Measurements from ENCODE around the gene STAC2.

DNA sequence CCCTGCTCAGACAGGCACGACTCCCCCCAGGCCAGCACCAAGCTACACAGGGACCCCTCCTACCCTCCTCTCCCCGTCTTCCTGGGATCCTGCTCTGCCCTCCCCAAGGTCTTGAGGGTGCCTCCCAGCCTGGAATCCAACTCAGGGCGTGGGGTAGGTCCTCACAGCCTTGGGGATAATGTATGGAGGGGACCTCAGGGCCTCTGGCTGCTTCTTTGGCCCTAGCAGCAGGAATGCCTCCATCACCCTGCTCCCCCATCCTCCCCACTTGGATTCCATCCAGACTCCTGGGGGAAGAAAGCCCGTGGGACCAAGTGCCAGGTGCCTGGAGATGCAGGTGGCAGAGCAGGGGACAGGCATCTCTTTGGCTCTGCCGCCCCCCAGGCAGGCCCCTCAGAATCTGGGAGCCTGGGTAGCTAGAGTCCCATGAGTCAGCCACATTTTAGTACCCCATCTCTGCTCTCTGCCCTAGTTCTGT lies 10.7 kb upstream of the STAC2 start:
- TF ChIP-seq, protein P1, sequence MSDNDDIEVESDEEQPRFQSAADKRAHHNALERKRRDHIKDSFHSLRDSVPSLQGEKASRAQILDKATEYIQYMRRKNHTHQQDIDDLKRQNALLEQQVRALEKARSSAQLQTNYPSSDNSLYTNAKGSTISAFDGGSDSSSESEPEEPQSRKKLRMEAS (IDR thresholded peaks at IDR 0.05; ENCODE audit: low read depth, low read length): no peak
- TF ChIP-seq, protein P2, sequence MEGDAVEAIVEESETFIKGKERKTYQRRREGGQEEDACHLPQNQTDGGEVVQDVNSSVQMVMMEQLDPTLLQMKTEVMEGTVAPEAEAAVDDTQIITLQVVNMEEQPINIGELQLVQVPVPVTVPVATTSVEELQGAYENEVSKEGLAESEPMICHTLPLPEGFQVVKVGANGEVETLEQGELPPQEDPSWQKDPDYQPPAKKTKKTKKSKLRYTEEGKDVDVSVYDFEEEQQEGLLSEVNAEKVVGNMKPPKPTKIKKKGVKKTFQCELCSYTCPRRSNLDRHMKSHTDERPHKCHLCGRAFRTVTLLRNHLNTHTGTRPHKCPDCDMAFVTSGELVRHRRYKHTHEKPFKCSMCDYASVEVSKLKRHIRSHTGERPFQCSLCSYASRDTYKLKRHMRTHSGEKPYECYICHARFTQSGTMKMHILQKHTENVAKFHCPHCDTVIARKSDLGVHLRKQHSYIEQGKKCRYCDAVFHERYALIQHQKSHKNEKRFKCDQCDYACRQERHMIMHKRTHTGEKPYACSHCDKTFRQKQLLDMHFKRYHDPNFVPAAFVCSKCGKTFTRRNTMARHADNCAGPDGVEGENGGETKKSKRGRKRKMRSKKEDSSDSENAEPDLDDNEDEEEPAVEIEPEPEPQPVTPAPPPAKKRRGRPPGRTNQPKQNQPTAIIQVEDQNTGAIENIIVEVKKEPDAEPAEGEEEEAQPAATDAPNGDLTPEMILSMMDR (IDR thresholded peaks at IDR 0.05; ENCODE audit: low read depth, low read length): no peak
